ENCODE data around the gene JAKMIP1.

Gene JAKMIP1

DNA sequence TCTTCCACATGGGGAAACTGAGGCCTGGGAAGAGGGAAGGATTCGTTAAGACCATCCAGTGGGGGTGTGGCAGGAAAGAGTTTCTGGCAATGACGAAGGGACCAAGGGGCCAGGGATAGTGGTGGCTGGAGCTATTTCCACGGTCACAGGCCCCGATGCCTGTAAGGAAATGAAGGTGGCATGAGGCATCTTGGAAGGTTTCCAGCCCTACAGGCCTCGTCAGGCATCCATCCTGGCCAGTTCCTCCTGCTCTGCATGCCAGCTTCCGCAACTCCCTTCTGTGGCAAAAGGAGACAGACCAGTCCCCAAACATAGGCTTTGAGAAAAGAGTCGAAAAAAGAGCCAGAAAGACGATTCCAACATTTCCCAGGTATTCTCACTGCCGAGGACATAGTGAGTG is 173.0 kb downstream of the JAKMIP1 start:
- Histone ChIP-seq H3K4me3 (ENCODE audit: low read length, poor library complexity, severe bottlenecking) (no peak overlapping the region), H3K9me2 (replicated peaks; ENCODE audit: low read depth, low read length) (no peaks in the 10 kb centered on the region), H3F3A (ENCODE audit: low read depth) (no peaks in the 10 kb centered on the region), H3K36me3 (ENCODE audit: insufficient read depth, low read length) (no peaks in the 10 kb centered on the region), H3K79me2 (ENCODE audit: insufficient read depth, low read length) (no peaks in the 10 kb centered on the region), H3K9ac (ENCODE audit: low read depth, low read length, poor library complexity, severe bottlenecking) (no peak overlapping the region), H3K4me2 (ENCODE audit: low read depth, low read length, poor library complexity, severe bottlenecking) (no peak overlapping the region), H3K27me3 (ENCODE audit: insufficient read depth, low read length, poor library complexity, severe bottlenecking) (no peaks in the 10 kb centered on the region), H2AFZ (ENCODE audit: low read length) (no peak overlapping the region), H4K20me1 (ENCODE audit: insufficient read depth, low read length, poor library complexity, severe bottlenecking) (no peaks in the 10 kb centered on the region), H3K9me3 (ENCODE audit: insufficient read depth, low read depth, low read length) (no peaks in the 10 kb centered on the region), H3K4me1 (ENCODE audit: insufficient read depth, low read length, poor library complexity, severe bottlenecking) (no peaks in the 10 kb centered on the region)
- TF ChIP-seq EZH2phosphoT487 (IDR thresholded peaks at IDR 0.05; ENCODE audit: borderline replicate concordance): no peak
- TF ChIP-seq, protein P1, sequence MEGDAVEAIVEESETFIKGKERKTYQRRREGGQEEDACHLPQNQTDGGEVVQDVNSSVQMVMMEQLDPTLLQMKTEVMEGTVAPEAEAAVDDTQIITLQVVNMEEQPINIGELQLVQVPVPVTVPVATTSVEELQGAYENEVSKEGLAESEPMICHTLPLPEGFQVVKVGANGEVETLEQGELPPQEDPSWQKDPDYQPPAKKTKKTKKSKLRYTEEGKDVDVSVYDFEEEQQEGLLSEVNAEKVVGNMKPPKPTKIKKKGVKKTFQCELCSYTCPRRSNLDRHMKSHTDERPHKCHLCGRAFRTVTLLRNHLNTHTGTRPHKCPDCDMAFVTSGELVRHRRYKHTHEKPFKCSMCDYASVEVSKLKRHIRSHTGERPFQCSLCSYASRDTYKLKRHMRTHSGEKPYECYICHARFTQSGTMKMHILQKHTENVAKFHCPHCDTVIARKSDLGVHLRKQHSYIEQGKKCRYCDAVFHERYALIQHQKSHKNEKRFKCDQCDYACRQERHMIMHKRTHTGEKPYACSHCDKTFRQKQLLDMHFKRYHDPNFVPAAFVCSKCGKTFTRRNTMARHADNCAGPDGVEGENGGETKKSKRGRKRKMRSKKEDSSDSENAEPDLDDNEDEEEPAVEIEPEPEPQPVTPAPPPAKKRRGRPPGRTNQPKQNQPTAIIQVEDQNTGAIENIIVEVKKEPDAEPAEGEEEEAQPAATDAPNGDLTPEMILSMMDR (conservative IDR thresholded peaks at IDR 0.05; ENCODE audit: low read length): no peak

DNA sequence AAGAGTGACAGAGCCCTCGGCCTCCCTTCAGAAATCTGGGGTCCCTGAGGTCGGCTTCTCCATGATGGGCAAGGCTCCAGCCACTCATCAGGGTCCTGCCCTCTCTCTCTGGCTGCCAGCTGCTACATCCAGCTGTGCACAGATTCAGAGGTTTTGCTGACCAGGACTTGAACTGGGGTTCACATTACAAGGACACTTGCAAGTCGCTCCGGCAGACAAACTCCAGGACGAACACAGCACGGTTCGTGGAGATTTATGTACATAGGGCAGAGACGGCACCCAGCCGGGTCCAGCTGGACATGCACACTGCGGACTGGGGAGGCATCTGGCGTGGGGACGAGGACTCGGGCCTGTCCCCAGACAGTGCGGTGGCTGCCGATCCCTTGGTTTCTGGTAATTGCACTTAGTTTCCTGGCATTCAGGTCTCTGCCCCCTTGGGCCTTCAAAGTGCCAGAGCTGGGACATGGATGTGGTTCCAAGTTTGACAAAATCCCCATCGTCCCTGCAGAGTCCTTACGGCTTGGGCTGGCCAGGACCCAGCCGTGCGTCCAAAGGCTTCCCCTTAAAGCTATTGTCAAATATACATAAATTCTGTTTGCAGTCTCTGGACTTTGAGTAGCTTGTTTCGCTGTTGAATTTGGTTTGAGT is 175.9 kb downstream of the JAKMIP1 start:
- no peak overlapping the region for H2AFZ ChIP-seq (ENCODE audit: low read length)
- H3K4me1 ChIP-seq (ENCODE audit: insufficient read depth, low read length, poor library complexity, severe bottlenecking): no peaks in the 10 kb centered on the region
- H3K79me2 ChIP-seq (ENCODE audit: insufficient read depth, low read length): no peaks in the 10 kb centered on the region
- H3F3A ChIP-seq (ENCODE audit: low read depth): no peaks in the 10 kb centered on the region
- no peaks in the 10 kb centered on the region for H3K36me3 ChIP-seq (ENCODE audit: insufficient read depth, low read length)
- no peak overlapping the region for H3K4me3 ChIP-seq (ENCODE audit: low read length, poor library complexity, severe bottlenecking)
- TF ChIP-seq EZH2phosphoT487 (IDR thresholded peaks at IDR 0.05; ENCODE audit: borderline replicate concordance): no peak
- H3K9ac ChIP-seq (ENCODE audit: low read depth, low read length, poor library complexity, severe bottlenecking): no peak overlapping the region
- H3K9me3 ChIP-seq (ENCODE audit: insufficient read depth, low read depth, low read length): no peaks in the 10 kb centered on the region
- no peaks in the 10 kb centered on the region for H3K27me3 ChIP-seq (ENCODE audit: insufficient read depth, low read length, poor library complexity, severe bottlenecking)
- no peaks in the 10 kb centered on the region for H4K20me1 ChIP-seq (ENCODE audit: insufficient read depth, low read length, poor library complexity, severe bottlenecking)
- H3K4me2 ChIP-seq (ENCODE audit: low read depth, low read length, poor library complexity, severe bottlenecking): no peak overlapping the region
- H3K9me2 ChIP-seq (replicated peaks; ENCODE audit: low read depth, low read length): no peaks in the 10 kb centered on the region

DNA sequence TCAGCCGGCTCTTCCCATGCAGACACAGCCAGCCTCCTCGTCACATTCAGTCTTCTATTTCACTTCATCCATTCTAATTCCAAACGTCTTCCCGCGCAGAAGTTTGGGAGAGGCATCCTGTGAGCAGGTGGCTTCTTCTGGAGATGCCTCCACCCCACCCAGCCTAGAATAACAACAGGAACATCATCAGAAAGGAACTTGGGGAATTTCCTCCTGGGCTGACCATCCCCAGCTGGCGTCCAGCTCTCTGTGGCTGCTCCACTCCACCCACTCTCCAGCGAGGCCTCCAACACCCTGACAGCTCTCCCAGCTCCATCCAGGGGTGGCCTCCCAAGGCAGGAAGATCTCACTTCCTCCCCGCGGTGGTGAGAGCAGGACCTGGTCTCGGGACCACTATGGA is 176.6 kb downstream of the JAKMIP1 start:
- Histone ChIP-seq H3F3A (ENCODE audit: low read depth) (no peaks in the 10 kb centered on the region), H3K36me3 (ENCODE audit: insufficient read depth, low read length) (no peaks in the 10 kb centered on the region), H3K4me3 (ENCODE audit: low read length, poor library complexity, severe bottlenecking) (no peak overlapping the region), H3K4me1 (ENCODE audit: insufficient read depth, low read length, poor library complexity, severe bottlenecking) (no peaks in the 10 kb centered on the region), H3K9me3 (ENCODE audit: insufficient read depth, low read depth, low read length) (no peaks in the 10 kb centered on the region), H4K20me1 (ENCODE audit: insufficient read depth, low read length, poor library complexity, severe bottlenecking) (no peaks in the 10 kb centered on the region), H3K9me2 (replicated peaks; ENCODE audit: low read depth, low read length) (no peaks in the 10 kb centered on the region), H3K9ac (ENCODE audit: low read depth, low read length, poor library complexity, severe bottlenecking) (no peak overlapping the region), H2AFZ (ENCODE audit: low read length) (no peak overlapping the region), H3K27me3 (ENCODE audit: insufficient read depth, low read length, poor library complexity, severe bottlenecking) (no peaks in the 10 kb centered on the region), H3K79me2 (ENCODE audit: insufficient read depth, low read length) (no peaks in the 10 kb centered on the region), H3K4me2 (ENCODE audit: low read depth, low read length, poor library complexity, severe bottlenecking) (no peak overlapping the region)
- no peak for TF ChIP-seq EZH2phosphoT487 (IDR thresholded peaks at IDR 0.05; ENCODE audit: borderline replicate concordance)
- TF ChIP-seq, protein P1 (conservative IDR thresholded peaks at IDR 0.05; ENCODE audit: low read length): no peak

All from Loucy (cell line).